GM19397 (cell line): ENCODE measurements around the gene RPRD1B.

Source experiments
- ATAC-seq: cut with Tn5 transposase; IDR thresholded peaks from one replicate; pipeline ENCODE4 v1.9.1; 2021; ENCODE audit warnings: mild to moderate bottlenecking, moderate library complexity; ENCODE audit not compliant: unreplicated experiment

The RPRD1B gene

GRCh38 chr20:38116409-38117165, 83.0 kb downstream of the RPRD1B start:
- no peak for ATAC-seq

GRCh38 chr20:38117205-38117604, 83.7 kb downstream of the RPRD1B start:
- ATAC-seq: no peak

GRCh38 chr20:38117635-38118034, 84.1 kb downstream of the RPRD1B start:
- ATAC-seq: no peak

GRCh38 chr20:38119446-38119845, 85.9 kb downstream of the RPRD1B start:
- ATAC-seq: no peak

GRCh38 chr20:38120625-38120988, 87.1 kb downstream of the RPRD1B start:
- ATAC-seq: no peak

GRCh38 chr20:38121741-38122140, 88.2 kb downstream of the RPRD1B start:
- ATAC-seq: no peak

GRCh38 chr20:38123021-38123587, 89.6 kb downstream of the RPRD1B start:
- no peak for ATAC-seq

- no peak for ATAC-seq
Observed at GRCh38 chr20:38125157-38126056, 91.9 kb downstream of the RPRD1B start.

GRCh38 chr20:38126146-38126921, 92.8 kb downstream of the RPRD1B start:
- ATAC-seq: no peak

GRCh38 chr20:38126932-38127621, 93.5 kb downstream of the RPRD1B start:
- ATAC-seq: no peak

GRCh38 chr20:38127920-38128528, 94.5 kb downstream of the RPRD1B start:
- ATAC-seq: no peak

GRCh38 chr20:38128691-38129090, 95.1 kb downstream of the RPRD1B start:
- ATAC-seq: no peak

GRCh38 chr20:38129248-38129865, 95.8 kb downstream of the RPRD1B start:
- no peak for ATAC-seq

- no peak for ATAC-seq
Observed at GRCh38 chr20:38129893-38130609, 96.5 kb downstream of the RPRD1B start.

- ATAC-seq: no peak
Observed at GRCh38 chr20:38130687-38131587, 97.4 kb downstream of the RPRD1B start.

GRCh38 chr20:38131588-38132121, 98.1 kb downstream of the RPRD1B start:
- no peak for ATAC-seq

GRCh38 chr20:38132156-38132909, 98.8 kb downstream of the RPRD1B start:
- ATAC-seq: no peak
